Neutrophil (primary cell): ENCODE results near the gene UPB1.

Experiments used
- H3K27ac ChIP-seq: fragments of 200-600 bp; sonication (generic); 2 replicates; pipeline ENCODE4 v1.5.1; 2016; ENCODE audit warnings: mild to moderate bottlenecking, moderate library complexity
- H3K27me3 ChIP-seq: fragments of 200-600 bp; sonication (generic); 2 replicates; pipeline ENCODE4 v1.6.0; 2016; ENCODE audit warnings: mild to moderate bottlenecking
- H3K36me3 ChIP-seq: fragments of 200-600 bp; sonication (generic); 2 replicates; pipeline ENCODE4 v1.5.1; 2017
- H3K4me1 ChIP-seq, 2 experiments: fragments of 200-600 bp in 1 of 2; sonication (generic) in 1 of 2; 1 replicate in 1 of 2; 2 replicates in 1 of 2; pipeline versions ENCODE4 v1.5.1 to v1.6.1; 2013 to 2016; ENCODE audit warnings: low read depth in 1 of 2, low read length in 1 of 2, mild to moderate bottlenecking in 1 of 2, moderate library complexity in 1 of 2; ENCODE audit not compliant: control insufficient read depth in 1 of 2, insufficient read depth in 1 of 2
- H3K4me3 ChIP-seq, 2 experiments: fragments of 200-600 bp in 1 of 2; sonication (generic) in 1 of 2; 1 replicate in 1 of 2; 2 replicates in 1 of 2; pipeline ENCODE4 v1.5.1; 2013 to 2016; ENCODE audit warnings: low read depth in 1 of 2, low read length in 1 of 2, mild to moderate bottlenecking in 1 of 2, moderate library complexity in 1 of 2
- H3K9me3 ChIP-seq: fragments of 200-600 bp; sonication (generic); 2 replicates; pipeline ENCODE4 v1.5.1; 2016
- TF ChIP-seq, protein P1 (sequence below): fragments of 200-600 bp; sonication (generic); IDR thresholded peaks from 2 replicates; pipeline ENCODE4 v1.5.1; 2016; ENCODE audit warnings: antibody characterized with exemption

The UPB1 gene

DNA sequence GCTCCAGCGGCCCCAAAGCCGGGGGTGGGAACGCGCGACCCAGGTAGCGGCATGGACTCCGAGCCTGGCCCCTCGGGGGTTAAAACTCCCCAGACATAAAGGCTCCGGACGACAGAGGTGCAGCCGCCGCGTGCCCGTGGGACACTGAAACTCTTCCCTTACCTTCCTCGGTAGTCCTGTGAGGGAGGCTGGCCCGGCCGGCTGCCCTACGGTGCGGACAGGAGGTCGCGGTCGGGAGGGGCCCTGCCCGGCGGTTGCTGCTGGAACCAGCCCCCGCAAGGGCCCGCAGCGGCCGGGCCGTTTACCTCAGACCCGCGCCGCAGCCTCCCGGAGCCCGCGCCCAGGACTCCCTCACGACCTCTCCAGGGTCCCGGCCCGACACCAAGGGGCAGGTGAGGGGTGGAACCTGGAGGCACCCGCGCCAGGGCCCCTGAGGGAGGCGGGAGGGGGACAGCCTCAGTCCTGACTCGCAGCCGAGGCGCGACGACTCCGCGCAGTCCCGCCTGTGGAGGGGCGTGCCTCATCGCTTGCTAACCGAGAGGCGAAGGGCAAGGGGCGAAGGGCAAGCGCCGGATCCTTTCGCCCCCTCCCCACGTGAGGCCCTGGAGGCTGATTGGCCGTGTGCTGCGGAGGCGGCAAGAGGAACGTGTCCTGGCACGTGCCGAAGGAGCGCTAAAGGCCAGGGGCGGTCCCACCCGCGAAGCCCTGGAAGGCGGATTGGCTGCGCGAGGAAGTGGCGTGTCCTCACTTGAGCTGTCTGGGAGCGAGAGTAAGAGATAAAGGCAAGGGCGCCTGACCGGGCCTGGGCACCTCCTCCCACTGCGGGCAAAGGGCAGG lies at the start of gene UPB1:
Gene UPB1 (plus strand): TSS at position 805 of the 837 bp plus-strand sequence. CDS start 72 bp downstream, outside the sequence.
- H3K4me1 ChIP-seq = peaks cover 45 to 55% of the 10 kb centered on the region in 2 experiments
- no peak within 1 kb of the TSS for H3K27ac ChIP-seq
- TF ChIP-seq, protein P1, sequence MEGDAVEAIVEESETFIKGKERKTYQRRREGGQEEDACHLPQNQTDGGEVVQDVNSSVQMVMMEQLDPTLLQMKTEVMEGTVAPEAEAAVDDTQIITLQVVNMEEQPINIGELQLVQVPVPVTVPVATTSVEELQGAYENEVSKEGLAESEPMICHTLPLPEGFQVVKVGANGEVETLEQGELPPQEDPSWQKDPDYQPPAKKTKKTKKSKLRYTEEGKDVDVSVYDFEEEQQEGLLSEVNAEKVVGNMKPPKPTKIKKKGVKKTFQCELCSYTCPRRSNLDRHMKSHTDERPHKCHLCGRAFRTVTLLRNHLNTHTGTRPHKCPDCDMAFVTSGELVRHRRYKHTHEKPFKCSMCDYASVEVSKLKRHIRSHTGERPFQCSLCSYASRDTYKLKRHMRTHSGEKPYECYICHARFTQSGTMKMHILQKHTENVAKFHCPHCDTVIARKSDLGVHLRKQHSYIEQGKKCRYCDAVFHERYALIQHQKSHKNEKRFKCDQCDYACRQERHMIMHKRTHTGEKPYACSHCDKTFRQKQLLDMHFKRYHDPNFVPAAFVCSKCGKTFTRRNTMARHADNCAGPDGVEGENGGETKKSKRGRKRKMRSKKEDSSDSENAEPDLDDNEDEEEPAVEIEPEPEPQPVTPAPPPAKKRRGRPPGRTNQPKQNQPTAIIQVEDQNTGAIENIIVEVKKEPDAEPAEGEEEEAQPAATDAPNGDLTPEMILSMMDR = no peak
- H3K27me3 ChIP-seq = peaks cover 26% of the 10 kb centered on the region
- H3K9me3 ChIP-seq = no peaks in the 10 kb centered on the region
- no peaks in the 10 kb centered on the region for H3K36me3 ChIP-seq
- H3K4me3 ChIP-seq = peak within 1 kb of the TSS; percentile 25 to 45

DNA sequence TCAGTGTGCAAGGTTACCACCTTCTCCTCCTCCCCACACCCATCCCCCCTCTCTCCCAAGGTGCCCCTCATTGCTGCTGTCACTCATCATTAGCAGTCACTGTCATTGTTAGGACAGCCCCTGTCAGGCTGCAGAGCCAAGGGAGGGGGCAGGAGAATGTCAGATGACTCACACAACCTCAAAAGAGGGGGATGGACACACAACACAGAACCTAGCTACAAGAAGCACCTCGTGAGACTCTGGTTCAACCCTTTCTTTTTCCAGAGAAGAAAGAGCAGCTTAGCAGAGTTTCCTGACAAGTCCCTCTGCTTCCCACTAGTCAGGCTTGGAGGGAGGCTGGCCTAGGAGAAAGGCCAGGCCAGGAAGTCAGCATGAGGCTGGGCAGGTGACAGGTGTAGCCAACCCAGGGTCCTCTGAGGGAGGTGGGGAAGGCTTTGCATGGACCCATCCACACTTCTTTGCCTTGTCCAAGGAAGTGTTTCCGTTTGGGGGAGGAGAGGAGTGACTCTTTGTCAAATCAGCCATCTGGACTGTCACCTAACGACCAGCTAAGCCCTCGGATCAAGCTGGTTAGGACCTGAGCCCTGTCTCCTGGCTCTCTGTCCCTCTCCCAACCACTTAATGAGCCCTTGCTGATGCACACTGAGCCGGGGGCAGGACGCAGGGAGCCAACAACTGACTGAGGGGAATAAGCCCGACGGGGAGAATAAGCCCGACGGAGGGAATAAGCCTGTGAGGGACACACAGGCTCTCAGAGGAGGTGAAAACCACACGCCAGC lies 49.5 kb upstream of the UPB1 start:
- peak overlapping the region; percentile 54 for H3K27ac ChIP-seq

DNA sequence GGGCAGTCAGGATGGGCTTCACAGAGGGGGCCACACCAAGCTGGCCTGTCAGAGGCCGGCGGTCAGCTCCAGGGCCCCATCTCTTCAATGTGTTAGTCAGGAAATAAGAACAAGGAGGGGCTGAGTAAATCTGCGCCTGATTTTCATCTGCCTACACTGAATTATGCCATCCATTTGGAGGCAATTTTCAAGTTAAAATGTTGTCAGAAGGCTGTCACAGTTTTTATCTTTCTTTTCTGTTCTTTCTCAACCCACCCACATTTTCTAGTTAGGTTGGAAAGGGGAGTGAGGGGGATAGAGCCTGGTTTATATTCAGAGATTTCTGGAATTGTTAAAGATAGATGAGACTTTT lies 48.9 kb upstream of the UPB1 start:
- peak overlapping the region; percentile 37 for H3K27ac ChIP-seq
- H3K27me3 ChIP-seq = no peaks in the 10 kb centered on the region
- no peaks in the 10 kb centered on the region for H3K9me3 ChIP-seq
- H3K4me3 ChIP-seq = no peak overlapping the region
- H3K36me3 ChIP-seq = peaks cover 50% of the 10 kb centered on the region
- TF ChIP-seq, protein P1 = no peak
- peaks cover 58 to 82% of the 10 kb centered on the region in 2 experiments for H3K4me1 ChIP-seq

More for the DNA sequence above, 49.5 kb upstream of the UPB1 start:
- TF ChIP-seq, protein P1 = no peak
- no peaks in the 10 kb centered on the region for H3K9me3 ChIP-seq
- peaks cover 55% of the 10 kb centered on the region for H3K36me3 ChIP-seq
- no peaks in the 10 kb centered on the region for H3K27me3 ChIP-seq
- peaks cover 64 to 85% of the 10 kb centered on the region in 2 experiments for H3K4me1 ChIP-seq
- no peak overlapping the region for H3K4me3 ChIP-seq

DNA sequence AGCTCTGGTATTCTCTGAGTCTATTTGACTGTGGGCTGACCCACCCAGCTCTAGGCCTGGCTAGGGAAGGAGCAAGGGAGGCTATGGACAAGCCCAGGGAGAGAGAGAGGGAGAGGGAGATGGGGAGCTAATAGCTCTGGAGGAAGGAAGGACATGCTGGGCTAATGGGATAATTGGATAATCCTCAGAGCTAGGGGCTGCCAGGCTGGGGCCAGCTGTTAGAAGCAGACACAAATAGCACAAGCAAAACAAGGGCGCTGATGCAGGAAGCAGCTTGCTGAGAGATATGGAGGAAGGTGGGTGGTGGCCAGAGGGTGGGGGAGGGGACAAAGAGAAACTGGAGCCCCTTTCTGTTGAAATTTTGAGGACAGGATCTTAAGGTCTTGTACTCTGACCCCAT lies 44.5 kb upstream of the UPB1 start:
- H3K27ac ChIP-seq = peak overlapping the region; percentile 60
- peaks cover 15% of the 10 kb centered on the region for H3K36me3 ChIP-seq
- TF ChIP-seq, protein P1 = no peak

DNA sequence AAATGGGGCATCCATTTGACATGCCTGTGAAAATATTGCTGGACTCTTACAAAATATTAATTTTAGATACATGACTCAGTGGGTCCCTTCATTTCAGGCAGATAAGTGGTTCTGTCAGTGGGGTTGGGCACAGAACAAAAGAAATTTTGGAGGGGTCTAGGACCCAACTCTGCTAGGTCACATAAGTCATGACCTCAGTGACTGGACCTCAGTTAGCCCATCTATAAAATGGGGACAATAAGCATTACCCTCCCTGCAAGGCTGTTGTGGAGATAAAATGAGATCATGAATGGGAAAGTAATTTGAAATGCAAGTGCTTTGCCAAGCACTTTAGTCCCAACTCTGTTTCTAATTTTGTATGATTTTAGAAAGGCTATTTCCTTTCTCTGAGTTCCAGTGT lies 44.0 kb upstream of the UPB1 start:
- Histone ChIP-seq H3K27ac (no peak overlapping the region), H3K36me3 (peaks cover 9% of the 10 kb centered on the region), H3K4me3 (no peak overlapping the region), H3K4me1 (peaks cover 25 to 34% of the 10 kb centered on the region in 2 experiments), H3K9me3 (no peaks in the 10 kb centered on the region), H3K27me3 (no peaks in the 10 kb centered on the region)
- TF ChIP-seq, protein P1 = no peak

More for the DNA sequence above, 44.5 kb upstream of the UPB1 start:
- no peak overlapping the region for H3K4me3 ChIP-seq
- H3K4me1 ChIP-seq = peaks cover 25 to 38% of the 10 kb centered on the region in 2 experiments
- no peaks in the 10 kb centered on the region for H3K27me3 ChIP-seq
- no peaks in the 10 kb centered on the region for H3K9me3 ChIP-seq
